ENCODE data around the gene CCDC43. TPM values are rescaled to one million over a fixed set of nuclear protein-coding genes. Genes with fewer than 3 reads are reported as not detected.

Gene CCDC43
- total and polyA plus RNA-seq, 9 of the 15 experiments (the other 6 are each of a cell fraction or from before 2014, with no cell fraction given), result 11.7 to 42.3 (median 25.9) TPM

DNA sequence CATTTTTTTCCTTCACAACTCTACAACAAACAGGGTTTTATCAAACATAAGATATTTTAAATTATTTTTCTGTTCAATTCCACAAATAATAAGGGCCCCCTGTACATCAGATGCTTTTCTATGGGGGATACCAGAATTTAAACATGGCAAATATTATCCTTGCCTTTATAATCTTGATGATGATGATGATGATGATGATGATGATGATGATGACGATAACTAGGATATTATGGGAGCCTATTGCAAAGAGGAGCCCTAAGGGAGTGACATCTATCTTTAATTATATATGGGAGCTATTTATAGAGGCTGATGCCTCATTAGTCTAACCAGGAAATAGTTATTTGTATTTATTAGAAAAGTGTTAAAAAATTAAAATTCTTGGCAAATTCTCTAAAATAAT lies 26.5 kb downstream of the CCDC43 start (continued):
- TF ChIP-seq PHB2 (IDR thresholded peaks at IDR 0.05; ENCODE audit: low read depth) (no peak), DNMT1 (IDR thresholded peaks at IDR 0.05) (no peak), NELFE (IDR thresholded peaks at IDR 0.05; ENCODE audit: insufficient read depth, insufficient read length) (no peak), ATF1 (CRISPR knock-in tag; IDR thresholded peaks at IDR 0.05) (no peak), ATF1 (tag; IDR thresholded peaks at IDR 0.05) (no peak), ZNF143 (CRISPR knock-in tag; IDR thresholded peaks at IDR 0.05) (no peak), HMGXB4 (CRISPR knock-in tag; IDR thresholded peaks at IDR 0.05) (no peak), GABPB1 (CRISPR knock-in tag; IDR thresholded peaks at IDR 0.05) (no peak), RAD51 (IDR thresholded peaks at IDR 0.05; ENCODE audit: borderline replicate concordance, low read depth) (no peak), HMG20B (CRISPR knock-in tag; IDR thresholded peaks at IDR 0.05) (no peak)

GRCh38 chr17:44661835-44662234 lies 27.7 kb downstream of the CCDC43 start:
- no peak overlapping the region for H3K4me2 ChIP-seq (ENCODE audit: insufficient read depth, low read length)
- 66% methylated on average over 2 of the region's 2 CpGs for WGBS (ENCODE audit: insufficient coverage, low coverage, missing lambda C conversion rate)
- no peak for FAIRE-seq
- ChIA-PET POLR2A (no interaction called here), CTCF (ENCODE audit: low intra/inter-chr PET ratio) (no interaction called here)
- no TSS peak for BruUV-seq (replicated peaks)
- H3K9me1 ChIP-seq (ENCODE audit: control insufficient read depth, insufficient read depth, low read length), result no peaks in the 10 kb centered on the region
- intact Hi-C loops (cut with micrococcal nuclease), result no loop called here
- no peak overlapping the region for H3K9ac ChIP-seq (ENCODE audit: insufficient read depth in 1 of 2, low read depth in 2 of 2, low read length in 2 of 2)
- H2AFZ ChIP-seq (ENCODE audit: low read depth, low read length), result no peak overlapping the region
- H3K27ac ChIP-seq (ENCODE audit: extremely low read depth, low read depth, low read length), result no peak overlapping the region
- H3K4me1 ChIP-seq (replicated peaks in 1 of 2; ENCODE audit: control insufficient read depth in 2 of 2, insufficient read depth in 2 of 2, low read length in 2 of 2), result no peaks in the 10 kb centered on the region; a peak in 1 of 5 replicates
- in situ Hi-C loops (cut with MboI), result no loop called here
- no peaks in the 10 kb centered on the region for H3K9me3 ChIP-seq (replicated peaks; ENCODE audit: control insufficient read depth, insufficient read depth, low read depth, low read length)
- no peaks in the 10 kb centered on the region for H3K79me2 ChIP-seq (ENCODE audit: control insufficient read depth, insufficient read depth, low read length)
- H3K36me3 ChIP-seq (ENCODE audit: control insufficient read depth, insufficient read depth, low read length), result no peaks in the 10 kb centered on the region
- H4K20me1 ChIP-seq (replicated peaks; ENCODE audit: control insufficient read depth, insufficient read depth, low read length), result no peaks in the 10 kb centered on the region
- H3K27me3 ChIP-seq (ENCODE audit: control insufficient read depth in 2 of 2, insufficient read depth in 2 of 2, low read length in 2 of 2), result peaks cover 0 to 2% of the 10 kb centered on the region in 2 experiments; a peak in 1 of 5 replicates
- no peak overlapping the region for H3K4me3 ChIP-seq
- no peak for ATAC-seq
- no peak for DNase-seq (ENCODE audit: extremely low read depth in 1 of 4, low spot score in 3 of 4)
- TF ChIP-seq GTF2F1 (IDR thresholded peaks at IDR 0.05; ENCODE audit: low read depth, low read length), result no peak
- TF ChIP-seq, protein P1, sequence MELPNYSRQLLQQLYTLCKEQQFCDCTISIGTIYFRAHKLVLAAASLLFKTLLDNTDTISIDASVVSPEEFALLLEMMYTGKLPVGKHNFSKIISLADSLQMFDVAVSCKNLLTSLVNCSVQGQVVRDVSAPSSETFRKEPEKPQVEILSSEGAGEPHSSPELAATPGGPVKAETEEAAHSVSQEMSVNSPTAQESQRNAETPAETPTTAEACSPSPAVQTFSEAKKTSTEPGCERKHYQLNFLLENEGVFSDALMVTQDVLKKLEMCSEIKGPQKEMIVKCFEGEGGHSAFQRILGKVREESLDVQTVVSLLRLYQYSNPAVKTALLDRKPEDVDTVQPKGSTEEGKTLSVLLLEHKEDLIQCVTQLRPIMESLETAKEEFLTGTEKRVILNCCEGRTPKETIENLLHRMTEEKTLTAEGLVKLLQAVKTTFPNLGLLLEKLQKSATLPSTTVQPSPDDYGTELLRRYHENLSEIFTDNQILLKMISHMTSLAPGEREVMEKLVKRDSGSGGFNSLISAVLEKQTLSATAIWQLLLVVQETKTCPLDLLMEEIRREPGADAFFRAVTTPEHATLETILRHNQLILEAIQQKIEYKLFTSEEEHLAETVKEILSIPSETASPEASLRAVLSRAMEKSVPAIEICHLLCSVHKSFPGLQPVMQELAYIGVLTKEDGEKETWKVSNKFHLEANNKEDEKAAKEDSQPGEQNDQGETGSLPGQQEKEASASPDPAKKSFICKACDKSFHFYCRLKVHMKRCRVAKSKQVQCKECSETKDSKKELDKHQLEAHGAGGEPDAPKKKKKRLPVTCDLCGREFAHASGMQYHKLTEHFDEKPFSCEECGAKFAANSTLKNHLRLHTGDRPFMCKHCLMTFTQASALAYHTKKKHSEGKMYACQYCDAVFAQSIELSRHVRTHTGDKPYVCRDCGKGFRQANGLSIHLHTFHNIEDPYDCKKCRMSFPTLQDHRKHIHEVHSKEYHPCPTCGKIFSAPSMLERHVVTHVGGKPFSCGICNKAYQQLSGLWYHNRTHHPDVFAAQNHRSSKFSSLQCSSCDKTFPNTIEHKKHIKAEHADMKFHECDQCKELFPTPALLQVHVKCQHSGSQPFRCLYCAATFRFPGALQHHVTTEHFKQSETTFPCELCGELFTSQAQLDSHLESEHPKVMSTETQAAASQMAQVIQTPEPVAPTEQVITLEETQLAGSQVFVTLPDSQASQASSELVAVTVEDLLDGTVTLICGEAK (IDR thresholded peaks at IDR 0.05), result peak; percentile 88
- TF ChIP-seq, protein P1 (CRISPR knock-in tag; IDR thresholded peaks at IDR 0.05), result peak; percentile 60; the same call in 1 of the 2 replicates
